CD4-positive, alpha-beta memory T cell (primary cell): ENCODE results near the gene TMEM213. TPM values are rescaled to one million over a fixed set of nuclear protein-coding genes. Genes with fewer than 3 reads are reported as not detected.

ENCODE experiments used
- CTCF ChIA-PET: fragments of 350-600 bp; sonication (Branson Sonifier 250); formaldehyde crosslinking; loops from one replicate; lab custom pipeline; 2021; ENCODE audit warnings: inconsistent platforms; ENCODE audit not compliant: partially characterized antibody; lab: Charles Lee
- POLR2A ChIA-PET: fragments of 350-600 bp; sonication (Branson Sonifier 250); formaldehyde crosslinking; loops from one replicate; lab custom pipeline; 2021; ENCODE audit not compliant: partially characterized antibody; lab: Charles Lee
- DNase-seq, 5 donors: peaks; one replicate each; pipeline versions ENCODE4 v3.0.0 to v3.0.0-alpha.2; 2020 to 2022; ENCODE audit warnings: mixed read lengths in 1 of 5
- H3K27ac ChIP-seq: one replicate; pipeline ENCODE4 v1.7.0; 2013; ENCODE audit warnings: low read depth, low read length
- H3K27me3 ChIP-seq: 2 replicates; pipeline ENCODE4 v1.7.0; 2013; ENCODE audit warnings: mild to moderate bottlenecking, low read length, moderate library complexity; ENCODE audit not compliant: insufficient read depth
- H3K36me3 ChIP-seq: 2 replicates; pipeline ENCODE4 v1.7.0; 2013; ENCODE audit warnings: mild to moderate bottlenecking, low read length, moderate library complexity; ENCODE audit not compliant: insufficient read depth
- H3K4me1 ChIP-seq: 2 replicates; pipeline ENCODE4 v1.7.0; 2013; ENCODE audit warnings: mild to moderate bottlenecking, low read length, moderate library complexity; ENCODE audit not compliant: insufficient read depth
- H3K4me3 ChIP-seq, 2 donors: one replicate each; pipeline ENCODE4 v1.7.0; 2013; ENCODE audit warnings: low read length in 2 of 2, mild to moderate bottlenecking in 1 of 2
- H3K9me3 ChIP-seq, 2 donors: one replicate each; pipeline ENCODE4 v1.7.0; 2013; ENCODE audit warnings: low read length in 2 of 2, control low read depth in 1 of 2; ENCODE audit not compliant: control insufficient read depth in 1 of 2
- H3K27ac Mint-ChIP-seq, 7 donors: one replicate each; pipeline ENCODE4 v1.8.0; 2020 to 2021; ENCODE audit warnings: mixed read lengths in 7 of 7, mild to moderate bottlenecking in 6 of 7, inconsistent platforms in 3 of 7, moderate library complexity in 3 of 7
- H3K27me3 Mint-ChIP-seq, 2 donors: one replicate each; pipeline ENCODE4 v1.8.0; 2020 to 2021; ENCODE audit warnings: mixed read lengths in 2 of 2
- H3K36me3 Mint-ChIP-seq, 2 donors: one replicate each; pipeline ENCODE4 v1.8.0; 2020 to 2021; ENCODE audit warnings: mixed read lengths in 2 of 2, inconsistent platforms in 1 of 2, mild to moderate bottlenecking in 1 of 2
- H3K4me1 Mint-ChIP-seq, 4 donors: one replicate each; pipeline ENCODE4 v1.8.0; 2020 to 2021; ENCODE audit warnings: mixed read lengths in 4 of 4, mild to moderate bottlenecking in 1 of 4
- H3K4me3 Mint-ChIP-seq, 8 donors: one replicate each; pipeline ENCODE4 v1.8.0; 2020 to 2021; ENCODE audit warnings: mixed read lengths in 8 of 8, mild to moderate bottlenecking in 7 of 8, moderate library complexity in 6 of 8, inconsistent platforms in 3 of 8
- H3K9me3 Mint-ChIP-seq, 8 donors: one replicate each; pipeline ENCODE4 v1.8.0; 2020 to 2021; ENCODE audit warnings: mixed read lengths in 8 of 8, mild to moderate bottlenecking in 5 of 8, inconsistent platforms in 3 of 8, moderate library complexity in 1 of 8
- intact Hi-C: fragments of 100-400 bp; cut with micrococcal nuclease; formaldehyde crosslinking; loops from one replicate; pipeline ENCODE4 v1.15.1; 2023
- polyA plus RNA-seq, 2 donors: library from polyadenylated mRNA; unstranded; fragments of 300-500 nt; fragmentation: Illumina TruSeq; gene quantifications; one replicate each; pipeline ENCODE4 v1.2.3, GENCODE V29; 2021
- total RNA-seq, 2 experiments: library from RNA; stranded (reverse); gene quantifications; one replicate each; pipeline ENCODE4 v1.2.3, GENCODE V29; 2021

The TMEM213 gene
- total and polyA plus RNA-seq, 4 experiments from 2014 or later = not detected

DNA sequence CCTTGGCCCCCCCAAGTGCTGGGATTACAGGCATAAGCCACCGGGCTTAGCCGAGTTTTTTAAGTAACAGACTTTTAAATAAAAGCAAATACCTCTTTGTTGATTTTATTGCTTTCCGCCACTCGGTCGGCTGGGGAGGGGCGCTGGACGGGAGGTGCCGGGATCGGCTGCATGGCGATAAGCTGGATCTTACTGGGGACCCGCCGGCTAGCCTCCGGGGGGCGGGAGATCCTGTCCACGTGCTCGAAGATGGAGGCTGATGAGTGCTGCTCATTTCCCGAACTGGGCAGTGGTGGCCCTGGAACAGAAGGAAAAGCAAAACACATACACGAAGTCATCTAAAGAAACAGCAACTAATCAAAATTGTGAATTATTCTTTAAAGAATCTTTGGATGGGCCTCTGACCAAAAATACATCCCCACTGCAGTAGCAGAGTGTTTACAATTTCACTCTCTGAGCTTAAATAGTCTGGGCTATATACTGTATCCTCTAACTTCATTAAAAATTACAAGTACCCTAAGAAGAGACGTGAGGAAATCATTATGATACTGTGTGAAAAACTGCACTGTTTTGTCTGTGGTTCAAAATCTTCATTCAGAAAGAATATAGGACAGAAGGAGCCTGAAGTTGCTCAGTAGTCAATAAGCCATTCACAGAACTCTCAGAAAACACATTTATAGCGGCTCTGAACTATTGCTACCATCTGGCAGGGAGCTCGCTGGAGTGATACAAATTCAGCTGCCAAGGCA lies 73.4 kb downstream of the TMEM213 start:
- peaks cover 8 to 16% (median 12%) of the 10 kb centered on the region in 4 donors for H3K4me1 Mint-ChIP-seq
- H3K27me3 ChIP-seq = no peaks in the 10 kb centered on the region
- H3K4me3 Mint-ChIP-seq = peak overlapping the region in 1 of 8 donors; percentile 28
- no peak for DNase-seq
- no peaks in the 10 kb centered on the region for H3K9me3 Mint-ChIP-seq
- POLR2A ChIA-PET = no interaction called here
- no peak overlapping the region for H3K4me3 ChIP-seq
- H3K27me3 Mint-ChIP-seq = peaks cover 2 to 4% of the 10 kb centered on the region in 2 donors
- H3K27ac ChIP-seq = no peak overlapping the region
- H3K4me1 ChIP-seq = peaks cover 10% of the 10 kb centered on the region
- intact Hi-C loops = no loop called here
- peak overlapping the region in 1 of 7 donors; percentile 12 for H3K27ac Mint-ChIP-seq
- no peaks in the 10 kb centered on the region for H3K36me3 ChIP-seq
- CTCF ChIA-PET = interaction anchor here (0.5 kb wide), 1 partner anchor 770 kb away, joined by 3 read pairs; no protein-coding TSS in a partner anchor
- H3K9me3 ChIP-seq = no peaks in the 10 kb centered on the region
- H3K36me3 Mint-ChIP-seq = no peaks in the 10 kb centered on the region

DNA sequence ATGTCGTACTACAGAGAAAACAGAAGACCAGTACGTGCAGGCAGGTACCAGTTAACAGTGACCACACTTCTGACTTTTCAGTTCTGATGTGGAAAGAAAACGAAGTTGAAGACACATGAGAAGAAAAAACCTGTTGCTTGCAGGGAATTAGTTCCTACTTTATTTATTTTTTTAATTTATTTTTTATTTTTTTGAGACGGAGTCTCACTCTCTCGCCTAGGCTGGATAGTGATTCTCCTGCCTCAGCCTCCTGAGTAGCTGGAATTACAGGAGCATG lies 74.0 kb downstream of the TMEM213 start:
- ChIA-PET CTCF (no interaction called here), POLR2A (no interaction called here)
- Mint-ChIP-seq H3K4me3 (no peak overlapping the region), H3K27ac (no peak overlapping the region), H3K4me1 (peaks cover 10 to 19% (median 14%) of the 10 kb centered on the region in 4 donors), H3K27me3 (peaks cover 2 to 4% of the 10 kb centered on the region in 2 donors), H3K36me3 (no peaks in the 10 kb centered on the region), H3K9me3 (no peaks in the 10 kb centered on the region)
- Histone ChIP-seq H3K4me1 (peaks cover 16% of the 10 kb centered on the region), H3K9me3 (no peaks in the 10 kb centered on the region), H3K27me3 (no peaks in the 10 kb centered on the region), H3K4me3 (no peak overlapping the region), H3K36me3 (no peaks in the 10 kb centered on the region), H3K27ac (no peak overlapping the region)
- no peak for DNase-seq
- intact Hi-C loops = no loop called here

DNA sequence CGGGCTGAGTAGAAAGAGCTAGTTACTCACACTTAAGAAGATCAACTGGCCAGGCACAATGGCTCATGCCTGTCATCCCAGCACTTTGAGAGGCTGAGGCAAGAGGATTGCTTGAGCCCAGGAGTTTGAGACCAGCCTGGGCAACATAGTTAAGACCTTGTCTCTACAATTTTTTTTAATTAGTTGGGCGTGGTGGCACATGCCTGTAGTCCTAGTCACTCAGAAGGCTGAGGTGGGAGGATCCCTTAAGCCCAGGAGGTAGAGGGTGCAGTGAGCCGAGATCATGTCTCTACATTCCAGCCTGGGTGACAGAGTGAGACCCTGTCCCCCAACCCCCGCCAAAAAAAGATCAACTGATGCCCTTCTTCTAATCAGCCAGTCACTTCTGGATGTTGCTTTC lies 74.8 kb downstream of the TMEM213 start:
- no peak overlapping the region for H3K4me3 ChIP-seq
- DNase-seq = no peak
- intact Hi-C loops = no loop called here
- Mint-ChIP-seq H3K9me3 (no peaks in the 10 kb centered on the region), H3K4me3 (no peak overlapping the region), H3K27me3 (peaks cover 2 to 4% of the 10 kb centered on the region in 2 donors), H3K4me1 (peaks cover 10 to 19% (median 14%) of the 10 kb centered on the region in 4 donors), H3K36me3 (no peaks in the 10 kb centered on the region), H3K27ac (peak overlapping the region in 2 of 7 donors; percentile 13 to 48)
- no peaks in the 10 kb centered on the region for H3K36me3 ChIP-seq
- CTCF ChIA-PET = interaction anchor here (1.0 kb wide), 1 partner anchor 14 kb away, joined by 4 read pairs; no protein-coding TSS in a partner anchor
- H3K27ac ChIP-seq = no peak overlapping the region
- H3K9me3 ChIP-seq = no peaks in the 10 kb centered on the region
- POLR2A ChIA-PET = no interaction called here
- no peaks in the 10 kb centered on the region for H3K27me3 ChIP-seq
- H3K4me1 ChIP-seq = peaks cover 16% of the 10 kb centered on the region

DNA sequence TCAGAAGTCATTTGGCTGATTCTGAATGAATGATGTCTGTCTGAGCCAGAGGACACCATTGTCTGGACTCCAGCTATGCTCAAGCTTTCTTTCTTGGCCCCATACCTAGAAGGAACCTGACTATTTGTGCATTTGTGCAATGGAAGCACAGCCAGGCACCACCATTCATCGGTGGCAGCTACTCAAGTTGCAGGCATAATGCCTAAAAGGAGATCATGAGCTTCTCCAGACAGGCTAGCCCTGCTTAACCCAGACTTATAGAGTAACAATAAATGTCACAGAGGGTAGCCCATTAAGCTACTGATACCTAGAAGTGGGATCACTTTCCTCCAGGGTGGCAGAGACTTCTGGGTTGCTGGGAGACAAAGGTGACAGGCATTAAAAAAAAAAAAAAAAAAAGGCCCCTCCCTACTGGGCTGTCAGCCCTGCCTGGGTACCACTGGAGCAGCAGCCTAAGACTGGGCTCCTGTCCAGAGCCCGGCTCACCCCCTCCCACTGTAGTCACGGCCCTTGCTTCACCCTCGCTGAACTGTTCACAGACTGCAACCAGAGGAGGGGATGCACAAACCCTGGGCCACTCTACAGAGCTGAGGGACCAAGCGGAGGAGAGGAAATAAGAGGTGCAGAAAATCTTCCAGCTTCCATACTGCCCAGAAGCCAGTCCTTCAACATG lies 75.6 kb downstream of the TMEM213 start:
- Histone ChIP-seq H3K27me3 (no peaks in the 10 kb centered on the region), H3K4me3 (no peak overlapping the region), H3K27ac (no peak overlapping the region), H3K9me3 (no peaks in the 10 kb centered on the region), H3K36me3 (no peaks in the 10 kb centered on the region), H3K4me1 (peaks cover 16% of the 10 kb centered on the region)
- no peak for DNase-seq
- Mint-ChIP-seq H3K9me3 (no peaks in the 10 kb centered on the region), H3K4me1 (peaks cover 10 to 19% (median 14%) of the 10 kb centered on the region in 4 donors), H3K27ac (no peak overlapping the region), H3K36me3 (no peaks in the 10 kb centered on the region), H3K27me3 (peaks cover 2 to 4% of the 10 kb centered on the region in 2 donors), H3K4me3 (no peak overlapping the region)
- ChIA-PET POLR2A (no interaction called here), CTCF (interaction anchor here (1.0 to 1.7 kb wide), 2 partner anchors 13 to 712 kb away, joined by 4 read pairs; no protein-coding TSS in a partner anchor)
- intact Hi-C loops = no loop called here

DNA sequence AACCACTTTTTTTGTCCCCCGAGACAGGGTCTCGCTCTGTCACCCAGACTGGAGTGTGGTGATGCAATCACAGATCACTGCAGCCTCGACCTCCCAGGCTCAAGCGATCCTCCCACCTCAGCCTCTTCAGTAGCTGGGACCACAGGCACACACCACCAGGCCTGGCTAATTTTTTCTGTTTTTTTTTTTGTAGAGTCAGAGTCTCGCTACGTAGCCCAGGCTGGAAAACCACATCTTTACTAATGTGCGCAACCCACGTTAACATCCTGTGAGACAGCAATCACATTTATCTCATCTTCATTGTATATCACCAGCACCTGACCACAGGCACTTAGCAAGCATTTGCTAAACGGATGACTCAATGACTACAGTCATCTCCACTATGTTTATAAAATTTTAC lies 78.0 kb downstream of the TMEM213 start:
- no peaks in the 10 kb centered on the region for H3K9me3 Mint-ChIP-seq
- H3K4me1 Mint-ChIP-seq = peaks cover 10 to 19% (median 14%) of the 10 kb centered on the region in 4 donors
- Histone ChIP-seq H3K9me3 (no peaks in the 10 kb centered on the region), H3K4me3 (no peak overlapping the region), H3K27ac (no peak overlapping the region), H3K27me3 (no peaks in the 10 kb centered on the region), H3K4me1 (peaks cover 16% of the 10 kb centered on the region), H3K36me3 (no peaks in the 10 kb centered on the region)
- POLR2A ChIA-PET = interaction anchor here (1.3 kb wide), 1 partner anchor 11 kb away, joined by 5 read pairs; no protein-coding TSS in a partner anchor
- H3K36me3 Mint-ChIP-seq = no peaks in the 10 kb centered on the region
- peak; percentile 76 to 85 (median 80) for DNase-seq
- peak overlapping the region; percentile 62 to 93 (median 82) for H3K27ac Mint-ChIP-seq
- peak overlapping the region in 3 of 8 donors; percentile 6 to 67 (median 17) for H3K4me3 Mint-ChIP-seq
- H3K27me3 Mint-ChIP-seq = peaks cover 0 to 2% of the 10 kb centered on the region in 2 donors
- CTCF ChIA-PET = interaction anchor here (0.9 to 2.1 kb wide), 3 partner anchors 9 to 973 kb away, joined by 3 to 9 read pairs (median 4); no protein-coding TSS in a partner anchor
- intact Hi-C loops = loop anchor here (1.0 to 5.0 kb wide), 3 partner anchors 11 to 413 kb away; partner anchors contain the start of gene TRIM24

DNA sequence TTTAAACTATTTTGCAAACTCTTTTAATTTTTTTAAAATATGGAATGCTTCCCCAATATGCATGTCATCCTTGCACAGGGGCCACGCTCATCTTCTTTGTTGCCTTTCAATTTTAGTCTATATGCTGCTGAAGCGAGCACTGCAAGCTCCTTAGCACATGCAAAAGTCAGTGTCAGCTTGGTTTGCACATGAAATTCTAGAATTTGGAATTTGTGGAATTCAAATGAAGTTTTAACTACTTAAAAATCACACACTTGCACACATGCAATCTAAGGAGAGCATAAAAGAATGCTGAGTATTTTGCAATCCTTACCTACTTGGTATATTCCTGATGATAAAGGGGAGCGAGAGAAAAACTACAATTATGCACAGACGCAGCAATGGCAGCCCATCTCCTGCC lies 78.5 kb downstream of the TMEM213 start:
- no peak overlapping the region for H3K27ac ChIP-seq
- DNase-seq = no peak
- intact Hi-C loops = loop anchor here (1.0 to 5.0 kb wide), 3 partner anchors 10 to 414 kb away; partner anchors contain the start of gene TRIM24
- no peaks in the 10 kb centered on the region for H3K36me3 ChIP-seq
- Mint-ChIP-seq H3K4me1 (peaks cover 10 to 20% (median 15%) of the 10 kb centered on the region in 4 donors), H3K27me3 (peaks cover 0 to 1% of the 10 kb centered on the region in 2 donors), H3K9me3 (no peaks in the 10 kb centered on the region), H3K4me3 (no peak overlapping the region), H3K27ac (peak overlapping the region in 4 of 7 donors; percentile 62 to 82 (median 78)), H3K36me3 (no peaks in the 10 kb centered on the region)
- no peak overlapping the region for H3K4me3 ChIP-seq
- ChIA-PET CTCF (interaction anchor here (1.1 to 3.2 kb wide), 3 partner anchors 10 to 974 kb away, joined by 3 to 23 read pairs (median 4); no protein-coding TSS in a partner anchor), POLR2A (interaction anchor here (1.3 to 2.2 kb wide), 2 partner anchors 10 to 124 kb away, joined by 4 to 5 read pairs; no protein-coding TSS in a partner anchor)
- no peaks in the 10 kb centered on the region for H3K9me3 ChIP-seq
- H3K27me3 ChIP-seq = no peaks in the 10 kb centered on the region
- H3K4me1 ChIP-seq = peaks cover 16% of the 10 kb centered on the region
